B cell (primary cell): Measurements from ENCODE around the gene EP400. TPM values are rescaled to one million over a fixed set of nuclear protein-coding genes. Genes with fewer than 3 reads are reported as not detected.
"Not testable (repeated sequence)": the region's sequence is repeated elsewhere in the genome, so short reads cannot be mapped to it uniquely, and the experiment has no call there.

Source experiments
- ATAC-seq: fragments of 200-7000 bp; cut with Tn5 transposase; one replicate; pipeline ENCODE4 v1.10.0; 2021; ENCODE audit warnings: low read depth, mild to moderate bottlenecking, moderate number of reproducible peaks, moderate library complexity
- CTCF ChIA-PET: fragments of 350-600 bp; sonication (Branson Sonifier 250); formaldehyde crosslinking; loops from one replicate; lab custom pipeline; 2021; ENCODE audit warnings: antibody characterized with exemption, inconsistent platforms; lab: Charles Lee
- POLR2A ChIA-PET: fragments of 350-600 bp; sonication (Branson Sonifier 250); formaldehyde crosslinking; loops from one replicate; lab custom pipeline; 2021; ENCODE audit warnings: antibody characterized with exemption; lab: Charles Lee
- DNase-seq: peaks from one replicate; pipeline ENCODE4 v3.0.0; 2013
- H2AFZ ChIP-seq: 2 replicates; pipeline ENCODE4 v1.6.1; 2012; ENCODE audit warnings: mild to moderate bottlenecking, low read depth, low read length; ENCODE audit not compliant: insufficient read depth, poor library complexity, severe bottlenecking
- H3K27ac ChIP-seq, 2 donors: 1 replicate in 1 of 2; 2 replicates in 1 of 2; pipeline ENCODE4 v1.5.1; 2012 to 2013; ENCODE audit warnings: low read length in 2 of 2, mild to moderate bottlenecking in 2 of 2, moderate library complexity in 1 of 2
- H3K27me3 ChIP-seq, 4 experiments: fragments of 200-600 bp in 1 of 4; sonication (generic) in 1 of 4; replicated peaks in 1 of 4; 1 replicate in 2 of 4; 2 replicates in 2 of 4; pipeline versions ENCODE4 v1.6.1 to v1.7.0; 2013 to 2016; ENCODE audit warnings: low read length in 3 of 4, mild to moderate bottlenecking in 2 of 4, mixed read lengths in 1 of 4, moderate library complexity in 1 of 4; ENCODE audit not compliant: insufficient read depth in 4 of 4, control insufficient read depth in 3 of 4; ENCODE audit errors: control extremely low read depth in 1 of 4
- H3K36me3 ChIP-seq, 2 experiments: replicated peaks in 1 of 2; 1 replicate in 1 of 2; 2 replicates in 1 of 2; pipeline versions ENCODE4 v1.6.1 to v1.7.1; 2013; ENCODE audit warnings: low read length in 1 of 2; ENCODE audit not compliant: insufficient read depth in 2 of 2, control insufficient read depth in 1 of 2; ENCODE audit errors: control extremely low read depth in 1 of 2, extremely low read depth in 1 of 2
- H3K4me1 ChIP-seq, 2 donors: fragments of 200-600 bp in 1 of 2; sonication (generic) in 1 of 2; 1 replicate in 1 of 2; 2 replicates in 1 of 2; pipeline versions ENCODE4 v1.5.1 to v1.6.1; 2013 to 2017; ENCODE audit warnings: low read length in 2 of 2; ENCODE audit not compliant: control insufficient read depth in 2 of 2, insufficient read depth in 2 of 2
- H3K4me2 ChIP-seq: replicated peaks from 2 replicates; pipeline ENCODE3; 2012; ENCODE audit warnings: mild to moderate bottlenecking, low read depth, low read length; ENCODE audit not compliant: poor library complexity, severe bottlenecking
- H3K4me3 ChIP-seq, 5 experiments: fragments of 200-600 bp in 1 of 5; sonication (generic) in 1 of 5; 1 replicate in 3 of 5; 2 replicates in 2 of 5; pipeline versions ENCODE4 v1.5.1 to v1.7.0; 2011 to 2016; ENCODE audit warnings: low read length in 4 of 5, mild to moderate bottlenecking in 4 of 5, low read depth in 2 of 5, control low read depth in 1 of 5, moderate library complexity in 1 of 5; ENCODE audit not compliant: insufficient read depth in 1 of 5; ENCODE audit errors: control extremely low read depth in 1 of 5, extremely low read depth in 1 of 5
- H3K79me2 ChIP-seq: fragments of 200-600 bp; sonication (generic); one replicate; pipeline ENCODE4 v1.6.0; 2016; ENCODE audit warnings: low read length; ENCODE audit not compliant: control insufficient read depth, insufficient read depth
- H3K9ac ChIP-seq: fragments of 200-600 bp; sonication (generic); 2 replicates; pipeline ENCODE4 v1.6.1; 2017; ENCODE audit warnings: mild to moderate bottlenecking, low read length, moderate library complexity
- H3K9me3 ChIP-seq, 3 donors: one replicate each; pipeline versions ENCODE4 v1.6.1 to v1.7.1; 2013; ENCODE audit warnings: low read length in 2 of 3; ENCODE audit not compliant: control insufficient read depth in 2 of 3, insufficient read depth in 1 of 3; ENCODE audit errors: control extremely low read depth in 1 of 3
- H4K20me1 ChIP-seq: 2 replicates; pipeline ENCODE4 v1.6.0; 2012; ENCODE audit warnings: mild to moderate bottlenecking, low read length; ENCODE audit not compliant: insufficient read depth, control insufficient read depth, poor library complexity, severe bottlenecking
- H3K27ac Mint-ChIP-seq: one replicate; pipeline ENCODE4 v1.8.0; 2021; ENCODE audit warnings: mixed read lengths
- H3K27me3 Mint-ChIP-seq: one replicate; pipeline ENCODE4 v1.8.0; 2021; ENCODE audit warnings: mixed read lengths
- H3K4me1 Mint-ChIP-seq: one replicate; pipeline ENCODE4 v1.8.0; 2021; ENCODE audit warnings: mixed read lengths
- H3K4me3 Mint-ChIP-seq: one replicate; pipeline ENCODE4 v1.8.0; 2021; ENCODE audit warnings: mixed read lengths
- H3K9me3 Mint-ChIP-seq: one replicate; pipeline ENCODE4 v1.8.0; 2022; ENCODE audit warnings: mixed read lengths; ENCODE audit not compliant: insufficient read depth
- CTCF ChIP-seq: fragments of 200-600 bp; IDR thresholded peaks from one replicate; pipeline ENCODE4 v1.8.0; 2022; ENCODE audit warnings: antibody characterized with exemption, mild to moderate bottlenecking
- EZH2 ChIP-seq: IDR thresholded peaks from 2 replicates; pipeline ENCODE4 v1.6.1; 2012; ENCODE audit warnings: borderline replicate concordance, low read depth, mild to moderate bottlenecking, moderate library complexity, low read length; ENCODE audit not compliant: insufficient read depth, poor library complexity, severe bottlenecking
- WGBS: methylation state at CpG from one replicate; pipeline ENCODE4 v1.1.5; 2013; ENCODE audit warnings: missing lambda C conversion rate; ENCODE audit not compliant: insufficient coverage; 5-methylcytosine and 5-hydroxymethylcytosine counted together
- intact Hi-C: fragments of 100-400 bp; cut with micrococcal nuclease; formaldehyde crosslinking; loops from one replicate; pipeline ENCODE4 v1.10.0; 2022
- polyA plus RNA-seq: library from polyadenylated mRNA; depleted of rRNA; stranded (reverse); fragments of >200 nt; gene quantifications from 2 replicates; pipeline ENCODE4 v1.2.3, GENCODE V29; 2012
- total RNA-seq, 2 donors: library from RNA; stranded (reverse); fragments of 120-200 nt in 1 of 2; gene quantifications; 1 replicate in 1 of 2; 2 replicates in 1 of 2; pipeline versions ENCODE4 v1.2.3 to v1.2.4, GENCODE V29; 2013 to 2022

Gene EP400
- total and polyA plus RNA-seq, 2 donors (not counting 1 experiment from before 2014, with no cell fraction given) = 17.3 to 82.2 TPM

GRCh38 chr12:132045751-132046150, 96.0 kb downstream of the EP400 start:
- Histone ChIP-seq H2AFZ (no peak overlapping the region), H3K27ac (no peak overlapping the region), H3K4me1 (no peaks in the 10 kb centered on the region), H3K36me3 (peaks cover 2 to 66% of the 10 kb centered on the region in 2 experiments), H3K27me3 (no peaks in the 10 kb centered on the region), H3K9me3 (no peaks in the 10 kb centered on the region), H3K9ac (no peak overlapping the region), H4K20me1 (no peaks in the 10 kb centered on the region), H3K4me2 (no peak overlapping the region), H3K4me3 (no peak overlapping the region), H3K79me2 (no peaks in the 10 kb centered on the region)
- WGBS = 97% methylated on average over 13 of the region's 16 CpGs
- intact Hi-C loops = no loop called here
- no peak for ATAC-seq
- ChIA-PET CTCF (no interaction called here), POLR2A (no interaction called here)
- no peak overlapping the region for H3K4me3 Mint-ChIP-seq
- H3K27ac Mint-ChIP-seq = no peak overlapping the region
- H3K9me3 Mint-ChIP-seq = no peaks in the 10 kb centered on the region
- no peaks in the 10 kb centered on the region for H3K27me3 Mint-ChIP-seq
- H3K4me1 Mint-ChIP-seq = no peaks in the 10 kb centered on the region
- DNase-seq = no peak
- no peak for TF ChIP-seq EZH2
- TF ChIP-seq CTCF = no peak

GRCh38 chr12:132046561-132046960, 96.8 kb downstream of the EP400 start:
- Histone ChIP-seq H3K27me3 (no peaks in the 10 kb centered on the region), H3K36me3 (peaks cover 2 to 71% of the 10 kb centered on the region in 2 experiments), H2AFZ (no peak overlapping the region), H4K20me1 (no peaks in the 10 kb centered on the region), H3K4me1 (no peaks in the 10 kb centered on the region), H3K9ac (no peak overlapping the region), H3K9me3 (peaks cover 0 to 2% (median 0%) of the 10 kb centered on the region in 3 donors), H3K4me2 (no peak overlapping the region), H3K4me3 (no peak overlapping the region), H3K27ac (no peak overlapping the region), H3K79me2 (no peaks in the 10 kb centered on the region)
- Mint-ChIP-seq H3K27ac (no peak overlapping the region), H3K4me1 (no peaks in the 10 kb centered on the region), H3K27me3 (no peaks in the 10 kb centered on the region), H3K4me3 (no peak overlapping the region), H3K9me3 (no peaks in the 10 kb centered on the region)
- 91% methylated on average over 8 of the region's 11 CpGs for WGBS
- DNase-seq = no peak
- ATAC-seq = no peak
- CTCF ChIA-PET = no interaction called here
- POLR2A ChIA-PET = no interaction called here
- no peak for TF ChIP-seq CTCF
- no peak for TF ChIP-seq EZH2
- intact Hi-C loops = no loop called here

GRCh38 chr12:132047630-132048029, 97.9 kb downstream of the EP400 start:
- CTCF ChIA-PET = interaction anchor here (0.7 kb wide), 1 partner anchor 24 kb away, joined by 4 read pairs; no protein-coding TSS in a partner anchor
- H2AFZ ChIP-seq, H3K27ac Mint-ChIP-seq, H3K4me1 ChIP-seq, POLR2A ChIA-PET, H3K4me3 ChIP-seq, H3K27me3 ChIP-seq, H3K4me1 Mint-ChIP-seq, ATAC-seq, H3K9me3 Mint-ChIP-seq, intact Hi-C loops, H3K79me2 ChIP-seq, DNase-seq, H3K27me3 Mint-ChIP-seq, H3K4me3 Mint-ChIP-seq, H4K20me1 ChIP-seq, H3K4me2 ChIP-seq, H3K27ac ChIP-seq, H3K9ac ChIP-seq, H3K9me3 ChIP-seq: not testable (repeated sequence)
- peaks cover 2 to 76% of the 10 kb centered on the region in 2 experiments for H3K36me3 ChIP-seq
- 75% methylated on average over 7 of the region's 11 CpGs for WGBS
